Anterior cingulate cortex (tissue), 58 donors: ENCODE results near the gene BSG.
"Not testable (repeated sequence)": the region's sequence is repeated elsewhere in the genome, so short reads cannot be mapped to it uniquely, and the experiment has no call there.

Experiments used
- DNase-seq, 58 donors: peaks; one replicate each; lab custom pipeline; 2025; lab: John Stamatoyannopoulos, UW

BSG gene

GRCh38 chr19:601310-601709 is 28.9 kb downstream of the BSG start:
- DNase-seq = no peak

- no peak for DNase-seq
Observed at GRCh38 chr19:601790-602189, 29.4 kb downstream of the BSG start.

- DNase-seq = no peak
Observed at GRCh38 chr19:602391-603301, 30.2 kb downstream of the BSG start.

- DNase-seq = not testable (repeated sequence)
Observed at GRCh38 chr19:603302-603639, 30.9 kb downstream of the BSG start.

- not testable (repeated sequence) for DNase-seq
Observed at GRCh38 chr19:603779-604178, 31.4 kb downstream of the BSG start.

- no peak for DNase-seq
Observed at GRCh38 chr19:604355-604754, 32.0 kb downstream of the BSG start.

DNA sequence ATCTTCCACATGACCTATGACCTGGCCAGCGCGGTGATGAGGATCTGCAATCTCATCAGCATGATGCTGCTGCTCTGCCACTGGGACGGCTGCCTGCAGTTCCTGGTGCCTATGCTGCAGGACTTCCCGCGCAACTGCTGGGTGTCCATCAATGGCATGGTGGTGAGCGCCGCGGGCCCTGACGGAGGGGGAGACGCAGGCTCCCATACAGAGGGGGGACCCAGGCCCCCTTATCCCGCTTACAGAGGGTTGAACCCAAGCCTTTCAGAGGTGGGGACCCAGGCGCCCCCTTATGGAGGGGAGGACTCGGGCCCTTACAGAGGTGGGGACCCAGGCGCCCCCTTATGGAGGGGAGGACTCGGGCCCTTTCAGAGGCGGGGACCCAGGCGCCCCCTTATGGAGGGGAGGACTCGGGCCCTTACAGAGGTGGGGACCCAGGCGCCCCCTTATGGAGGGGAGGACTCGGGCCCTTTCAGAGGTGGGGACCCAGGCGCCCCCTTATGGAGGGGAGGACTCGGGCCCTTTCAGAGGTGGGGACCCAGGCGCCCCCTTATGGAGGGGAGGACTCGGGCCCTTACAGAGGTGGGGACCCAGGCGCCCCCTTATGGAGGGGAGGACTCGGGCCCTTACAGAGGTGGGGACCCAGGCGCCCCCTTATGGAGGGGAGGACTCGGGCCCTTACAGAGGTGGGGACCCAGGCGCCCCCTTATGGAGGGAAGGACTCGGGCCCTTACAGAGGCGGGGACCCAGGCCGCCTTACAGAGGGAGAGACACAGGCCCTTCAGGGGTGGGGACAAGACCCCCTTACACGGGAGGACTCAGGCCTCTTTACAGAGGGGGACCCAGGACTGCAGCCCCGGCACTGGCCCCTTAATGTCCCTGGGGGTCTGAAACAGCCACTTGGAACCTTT is 32.9 kb downstream of the BSG start:
- not testable (repeated sequence) for DNase-seq

DNA sequence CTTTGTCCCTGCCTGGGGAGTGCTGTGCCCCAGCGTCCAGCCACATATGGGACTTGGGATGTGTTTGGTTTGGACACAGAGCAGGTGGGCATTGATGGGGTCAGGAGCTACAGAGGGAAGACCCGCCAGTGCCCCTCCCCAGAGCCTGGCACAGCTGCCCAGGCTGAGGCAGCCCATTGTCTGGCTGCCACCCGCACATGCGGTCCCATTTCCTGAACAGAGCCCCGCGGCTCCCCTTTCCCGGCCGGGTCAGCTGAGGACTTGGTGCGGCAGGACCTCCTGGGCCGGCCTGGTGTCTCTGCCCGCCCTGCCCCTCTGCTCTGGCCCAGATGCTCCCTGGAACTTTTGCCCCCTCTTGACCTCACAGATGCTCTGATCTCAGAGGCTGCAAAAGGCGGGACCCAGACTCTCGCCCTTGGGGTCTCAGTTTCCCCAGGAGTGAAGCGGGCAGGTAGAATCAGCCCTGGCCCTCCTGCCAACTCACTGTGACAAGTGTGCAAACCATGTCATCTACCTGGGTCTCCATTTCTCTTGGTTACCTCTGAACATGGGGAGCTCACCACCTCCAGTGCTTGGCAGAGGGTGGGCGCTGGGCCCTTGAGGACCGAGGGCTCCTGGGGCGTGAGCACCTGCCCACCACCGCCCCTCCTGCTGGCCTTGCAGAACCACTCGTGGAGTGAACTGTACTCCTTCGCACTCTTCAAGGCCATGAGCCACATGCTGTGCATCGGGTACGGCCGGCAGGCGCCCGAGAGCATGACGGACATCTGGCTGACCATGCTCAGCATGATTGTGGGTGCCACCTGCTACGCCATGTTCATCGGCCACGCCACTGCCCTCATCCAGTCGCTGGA is 35.1 kb downstream of the BSG start:
- DNase-seq = peak in 16 of 58 donors; percentile 10 to 66 (median 36)

DNA sequence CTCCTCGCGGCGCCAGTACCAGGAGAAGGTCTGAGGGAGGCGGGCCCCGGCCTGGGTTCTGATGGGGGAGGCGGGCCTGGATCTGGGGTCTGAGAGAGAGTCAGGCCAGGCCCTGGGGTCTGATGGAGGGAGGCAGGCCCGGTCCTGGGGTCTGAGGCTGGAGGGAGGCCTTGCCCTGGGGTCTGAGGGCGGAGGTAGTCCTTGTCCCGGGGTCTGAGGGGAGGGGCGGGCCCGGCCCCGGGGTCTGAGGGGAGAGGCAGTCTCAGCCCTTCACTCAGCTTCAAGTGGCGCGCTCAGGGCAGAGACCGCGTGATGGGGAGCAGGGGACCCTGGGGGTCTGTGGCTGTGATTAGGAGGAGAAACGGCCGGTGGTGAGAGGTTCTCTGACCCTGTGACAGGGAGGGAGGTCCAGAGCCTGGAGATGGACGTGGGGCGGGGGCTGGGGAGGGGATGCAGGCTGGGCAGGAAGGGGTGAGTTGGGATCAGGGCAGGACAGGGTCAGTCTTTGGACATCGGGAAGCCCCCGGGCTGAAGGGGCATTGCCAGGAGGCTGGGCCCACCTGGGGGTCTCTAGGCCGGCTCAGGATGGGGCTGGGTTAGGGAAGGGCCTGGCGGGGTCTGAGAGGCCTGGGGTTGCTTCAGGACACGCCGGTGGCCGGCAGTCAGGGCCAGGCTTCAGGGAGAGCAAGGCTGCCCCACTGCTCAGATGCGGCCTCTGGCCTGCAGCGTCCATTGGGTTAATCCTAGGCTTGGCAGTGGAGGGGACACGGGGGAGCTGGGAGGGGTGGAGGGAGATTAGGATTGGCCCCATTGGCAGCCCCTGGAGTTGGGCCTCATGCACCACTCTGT is 36.0 kb downstream of the BSG start:
- no peak for DNase-seq

GRCh38 chr19:609004-609346 is 36.6 kb downstream of the BSG start:
- peak in 50 of 58 donors; percentile 18 to 94 (median 72) for DNase-seq

- peak in 1 of 58 donors; percentile 23 for DNase-seq
Observed at GRCh38 chr19:610071-610800, 37.8 kb downstream of the BSG start.

- peak in 1 of 58 donors; percentile 13 for DNase-seq
Observed at GRCh38 chr19:610801-611480, 38.5 kb downstream of the BSG start.

DNA sequence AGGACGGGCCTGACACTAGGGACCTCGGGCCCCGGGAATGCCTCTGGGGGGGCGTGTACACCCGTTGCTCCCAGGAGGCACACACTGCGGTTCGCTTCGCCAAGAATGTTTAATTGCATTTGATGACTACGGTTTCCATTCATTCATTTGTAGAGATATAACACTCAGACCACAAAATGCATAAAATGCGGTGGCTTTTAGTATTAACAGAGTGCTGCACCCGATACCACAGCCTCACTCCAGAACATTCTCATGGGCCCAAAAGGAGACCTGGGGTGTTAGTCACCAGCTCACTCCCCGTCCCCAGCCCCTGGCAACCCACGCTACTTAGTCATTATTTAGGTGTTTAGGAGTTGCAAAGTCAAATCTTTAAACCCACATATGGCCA is 39.1 kb downstream of the BSG start:
- DNase-seq = no peak

DNA sequence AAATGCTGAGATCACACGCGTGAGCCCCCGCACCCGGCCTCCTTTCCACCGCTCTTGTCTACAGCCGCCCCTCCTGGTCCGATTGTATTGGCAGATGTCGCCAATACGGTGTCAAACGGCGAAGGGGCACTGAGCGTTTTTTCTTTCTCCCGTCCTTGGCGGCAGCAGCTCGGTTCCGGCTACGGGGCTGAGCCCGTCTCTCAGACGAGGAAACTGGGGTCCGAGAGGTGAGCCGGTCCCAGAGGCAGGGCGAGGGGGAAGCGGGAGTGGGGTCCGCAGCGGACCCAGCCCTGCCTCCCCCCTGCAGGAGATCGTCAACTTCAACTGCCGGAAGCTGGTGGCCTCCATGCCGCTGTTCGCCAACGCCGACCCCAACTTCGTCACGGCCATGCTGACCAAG is 40.5 kb downstream of the BSG start:
- DNase-seq = no peak

DNA sequence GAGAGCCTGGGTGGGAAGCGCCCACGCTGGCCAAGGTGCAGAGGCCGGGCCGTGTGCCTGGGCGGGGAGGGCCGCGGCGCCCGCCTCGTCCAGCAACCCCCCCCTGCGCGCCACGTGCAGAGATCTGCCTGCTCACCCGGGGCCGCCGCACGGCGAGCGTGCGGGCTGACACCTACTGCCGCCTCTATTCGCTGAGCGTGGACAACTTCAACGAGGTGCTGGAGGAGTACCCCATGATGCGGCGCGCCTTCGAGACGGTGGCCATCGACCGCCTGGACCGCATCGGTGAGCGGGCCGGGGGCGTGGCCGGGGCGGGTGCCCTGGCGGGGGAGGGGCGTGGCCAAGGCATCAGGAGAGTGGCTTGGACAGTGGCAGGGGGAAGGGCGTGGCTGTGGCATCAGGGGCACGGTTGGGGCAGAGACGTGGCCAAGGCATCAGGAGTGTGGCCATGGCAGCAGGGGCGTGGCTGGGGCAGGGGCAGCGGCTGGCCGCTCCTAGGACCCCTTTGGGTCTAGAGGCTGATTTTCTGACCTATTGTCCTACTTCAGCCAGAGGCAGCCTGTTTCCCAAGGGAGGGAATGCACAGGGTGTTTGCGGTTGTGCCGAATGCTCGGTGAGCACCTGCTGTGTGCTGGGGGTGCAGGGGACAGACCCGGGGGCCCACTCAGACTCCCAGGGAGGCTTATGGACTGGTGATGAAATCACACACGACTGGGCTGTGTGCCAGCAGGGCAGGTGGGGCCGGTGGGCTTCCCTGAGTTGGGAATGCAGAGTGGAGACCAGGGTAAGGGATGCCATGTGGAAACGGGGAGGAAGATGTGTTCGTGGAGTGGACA is 41.6 kb downstream of the BSG start:
- no peak for DNase-seq

- peak in 1 of 58 donors; percentile 28 for DNase-seq
Observed at GRCh38 chr19:615619-616018, 43.2 kb downstream of the BSG start.

DNA sequence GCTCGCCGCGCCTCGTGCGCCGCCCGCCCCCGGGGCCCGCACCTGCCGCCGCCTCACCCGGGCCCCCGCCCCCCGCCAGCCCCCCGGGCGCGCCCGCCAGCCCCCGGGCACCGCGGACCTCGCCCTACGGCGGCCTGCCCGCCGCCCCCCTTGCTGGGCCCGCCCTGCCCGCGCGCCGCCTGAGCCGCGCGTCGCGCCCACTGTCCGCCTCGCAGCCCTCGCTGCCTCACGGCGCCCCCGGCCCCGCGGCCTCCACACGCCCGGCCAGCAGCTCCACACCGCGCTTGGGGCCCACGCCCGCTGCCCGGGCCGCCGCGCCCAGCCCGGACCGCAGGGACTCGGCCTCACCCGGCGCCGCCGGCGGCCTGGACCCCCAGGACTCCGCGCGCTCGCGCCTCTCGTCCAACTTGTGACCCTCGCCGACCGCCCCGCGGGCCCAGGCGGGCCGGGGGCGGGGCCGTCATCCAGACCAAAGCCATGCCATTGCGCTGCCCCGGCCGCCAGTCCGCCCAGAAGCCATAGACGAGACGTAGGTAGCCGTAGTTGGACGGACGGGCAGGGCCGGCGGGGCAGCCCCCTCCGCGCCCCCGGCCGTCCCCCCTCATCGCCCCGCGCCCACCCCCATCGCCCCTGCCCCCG is 43.8 kb downstream of the BSG start:
- DNase-seq = no peak
